GM23338 (cell line): ENCODE data around the gene CNPPD1. TPM values are rescaled to one million over a fixed set of nuclear protein-coding genes. Genes with fewer than 3 reads are reported as not detected.

ENCODE experiments used
- ATAC-seq: fragments of 200-7000 bp; cut with Tn5 transposase; 3 replicates; pipeline ENCODE4 v1.9.1; 2020
- DNase-seq: peaks from one replicate; pipeline ENCODE4 v3.0.0-alpha.2; 2015; ENCODE audit warnings: low spot score
- H2AFZ ChIP-seq: fragments of 200-600 bp; sonication (generic); 2 replicates; pipeline ENCODE4 v1.8.0; 2016; ENCODE audit warnings: antibody characterized with exemption, mild to moderate bottlenecking, moderate library complexity
- H3F3A ChIP-seq: fragments of 200-600 bp; sonication (generic); replicated peaks from 2 replicates; pipeline ENCODE4 v1.8.0; 2017; ENCODE audit warnings: antibody characterized with exemption, mixed run types, low read depth
- H3K27ac ChIP-seq: fragments of 200-600 bp; sonication (generic); 2 replicates; pipeline ENCODE4 v1.6.1; 2016; ENCODE audit warnings: low read depth
- H3K27me3 ChIP-seq: fragments of 200-600 bp; sonication (generic); 2 replicates; pipeline ENCODE4 v1.8.0; 2016; ENCODE audit warnings: mild to moderate bottlenecking, mixed run types, moderate library complexity; ENCODE audit not compliant: insufficient read depth
- H3K36me3 ChIP-seq: fragments of 200-600 bp; sonication (generic); 2 replicates; pipeline ENCODE4 v1.8.0; 2016; ENCODE audit warnings: mild to moderate bottlenecking; ENCODE audit not compliant: insufficient read depth
- H3K4me1 ChIP-seq: fragments of 200-600 bp; sonication (generic); 2 replicates; pipeline ENCODE4 v1.8.0; 2016; ENCODE audit warnings: mild to moderate bottlenecking, moderate library complexity; ENCODE audit not compliant: insufficient read depth
- H3K4me2 ChIP-seq: fragments of 200-600 bp; sonication (generic); 2 replicates; pipeline ENCODE4 v1.7.1; 2017; ENCODE audit warnings: mixed run types
- H3K4me3 ChIP-seq: fragments of 200-600 bp; sonication (generic); 2 replicates; pipeline ENCODE4 v1.6.1; 2016; ENCODE audit warnings: mixed run types
- H3K79me2 ChIP-seq: fragments of 200-600 bp; sonication (generic); replicated peaks from 2 replicates; pipeline ENCODE4 v1.8.0; 2017; ENCODE audit warnings: mild to moderate bottlenecking; ENCODE audit not compliant: insufficient read depth
- H3K9me2 ChIP-seq: fragments of 200-600 bp; sonication (generic); 2 replicates; pipeline ENCODE4 v1.8.0; 2017; ENCODE audit not compliant: insufficient read depth
- H4K20me1 ChIP-seq: fragments of 200-600 bp; sonication (generic); replicated peaks from 2 replicates; pipeline ENCODE4 v1.8.0; 2017; ENCODE audit warnings: mild to moderate bottlenecking; ENCODE audit not compliant: insufficient read depth
- H3K27ac Mint-ChIP-seq: 2 replicates; pipeline ENCODE4 v1.8.0; 2020; ENCODE audit warnings: inconsistent platforms, mild to moderate bottlenecking, moderate library complexity, mixed read lengths
- H3K27me3 Mint-ChIP-seq: 3 replicates; pipeline ENCODE4 v1.8.0; 2022; ENCODE audit warnings: low read depth, mild to moderate bottlenecking, moderate library complexity, mixed read lengths, inconsistent platforms; ENCODE audit not compliant: insufficient read depth, poor library complexity
- H3K36me3 Mint-ChIP-seq: 3 replicates; pipeline ENCODE4 v1.8.0; 2021; ENCODE audit warnings: low read depth, mild to moderate bottlenecking, inconsistent platforms, moderate library complexity, mixed read lengths
- H3K4me1 Mint-ChIP-seq: 3 replicates; pipeline ENCODE4 v1.8.0; 2020; ENCODE audit warnings: mild to moderate bottlenecking, inconsistent platforms, mixed read lengths
- H3K4me3 Mint-ChIP-seq: 3 replicates; pipeline ENCODE4 v1.8.0; 2021; ENCODE audit warnings: moderate library complexity, mild to moderate bottlenecking, inconsistent platforms, mixed read lengths
- H3K9me3 Mint-ChIP-seq: 3 replicates; pipeline ENCODE4 v1.8.0; 2020; ENCODE audit warnings: moderate library complexity, mild to moderate bottlenecking, inconsistent platforms, mixed read lengths
- CREB1 ChIP-seq: fragments of 250-450 bp; sonication (Bioruptor Pico); IDR thresholded peaks from 2 replicates; pipeline ENCODE4 v1.5.0; 2020; ENCODE audit warnings: low read depth, mild to moderate bottlenecking, moderate library complexity
- EZH2phosphoT487 ChIP-seq: fragments of 200-600 bp; sonication (generic); IDR thresholded peaks from one replicate; pipeline ENCODE4 v1.8.1; 2018; ENCODE audit warnings: antibody characterized with exemption; ENCODE audit not compliant: unreplicated experiment
- JUNB ChIP-seq: IDR thresholded peaks from one replicate; pipeline ENCODE4 v1.6.1; 2016; ENCODE audit warnings: antibody characterized with exemption; ENCODE audit not compliant: unreplicated experiment
- NANOG ChIP-seq: IDR thresholded peaks from 2 replicates; pipeline ENCODE4 v1.6.1; 2016; ENCODE audit warnings: antibody characterized with exemption, borderline replicate concordance
- ZNF114 ChIP-seq: fragments of 250-450 bp; sonication (Bioruptor Pico); IDR thresholded peaks from 2 replicates; pipeline ENCODE4 v1.5.0; 2020; ENCODE audit warnings: mild to moderate bottlenecking, moderate library complexity
- ZNF462 ChIP-seq: fragments of 250-450 bp; sonication (Bioruptor Pico); IDR thresholded peaks from 2 replicates; pipeline ENCODE4 v1.5.0; 2020; ENCODE audit warnings: mild to moderate bottlenecking, moderate library complexity
- polyA plus RNA-seq: library from polyadenylated mRNA; unstranded; fragments of >200 nt; fragmentation: Nextera tagmentation; extraction: Ambion mirVana; gene quantifications from 2 replicates; pipeline ENCODE4 v1.2.1, GENCODE V29; 2016
- total RNA-seq: library from RNA; depleted of rRNA; stranded (reverse); fragments of >200 nt; shearing (Covaris generic); gene quantifications from 2 replicates; pipeline ENCODE4 v1.2.3, GENCODE V29; 2014
- TF ChIP-seq, protein P1 (sequence below), 2 experiments: fragments of 200-600 bp in 1 of 2; sonication (generic) in 1 of 2; conservative IDR thresholded peaks; 2 replicates each; pipeline versions ENCODE4 v1.5.1 to v1.6.1; 2016 to 2017; ENCODE audit warnings: antibody characterized with exemption in 2 of 2, low read depth in 2 of 2, mild to moderate bottlenecking in 2 of 2, moderate library complexity in 1 of 2

Gene CNPPD1
- total and polyA plus RNA-seq, 2 experiments from 2014 or later: 18.0 to 18.2 TPM

DNA sequence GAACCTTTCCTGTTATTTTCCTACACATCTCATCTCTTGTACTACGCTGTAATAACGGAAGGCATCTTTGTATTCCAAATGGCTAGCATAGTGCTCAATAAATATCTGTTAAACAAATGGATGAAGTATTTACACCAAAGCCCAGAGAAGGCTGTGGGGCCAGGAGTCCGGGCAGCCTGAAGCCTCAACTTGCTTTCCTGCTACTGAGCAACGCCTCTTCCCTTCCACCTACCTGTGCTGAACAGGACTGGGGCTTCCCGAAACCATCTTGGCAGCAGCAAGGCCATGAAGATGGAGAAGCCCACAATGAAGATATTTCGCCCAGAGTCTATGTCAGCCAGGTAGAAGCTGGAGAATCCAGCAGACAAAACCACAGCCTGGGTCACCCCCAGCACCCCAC lies 13.6 kb downstream of the CNPPD1 start:
- Histone ChIP-seq H3K79me2 (peaks cover 7% of the 10 kb centered on the region; the same call in 1 of the 2 replicates), H3K4me1 (peaks cover 4% of the 10 kb centered on the region; the same call in 1 of the 2 replicates), H2AFZ (no peak overlapping the region), H3K36me3 (no peaks in the 10 kb centered on the region), H4K20me1 (no peaks in the 10 kb centered on the region; the same call in 1 of the 2 replicates), H3K27me3 (no peaks in the 10 kb centered on the region), H3K9me2 (no peaks in the 10 kb centered on the region), H3K4me2 (no peak overlapping the region), H3K4me3 (no peak overlapping the region), H3K27ac (no peak overlapping the region), H3F3A (0 out of 2 replicates have a peak, but pooled peaks cover 3% of the 10 kb centered on the region)
- TF ChIP-seq, protein P1, sequence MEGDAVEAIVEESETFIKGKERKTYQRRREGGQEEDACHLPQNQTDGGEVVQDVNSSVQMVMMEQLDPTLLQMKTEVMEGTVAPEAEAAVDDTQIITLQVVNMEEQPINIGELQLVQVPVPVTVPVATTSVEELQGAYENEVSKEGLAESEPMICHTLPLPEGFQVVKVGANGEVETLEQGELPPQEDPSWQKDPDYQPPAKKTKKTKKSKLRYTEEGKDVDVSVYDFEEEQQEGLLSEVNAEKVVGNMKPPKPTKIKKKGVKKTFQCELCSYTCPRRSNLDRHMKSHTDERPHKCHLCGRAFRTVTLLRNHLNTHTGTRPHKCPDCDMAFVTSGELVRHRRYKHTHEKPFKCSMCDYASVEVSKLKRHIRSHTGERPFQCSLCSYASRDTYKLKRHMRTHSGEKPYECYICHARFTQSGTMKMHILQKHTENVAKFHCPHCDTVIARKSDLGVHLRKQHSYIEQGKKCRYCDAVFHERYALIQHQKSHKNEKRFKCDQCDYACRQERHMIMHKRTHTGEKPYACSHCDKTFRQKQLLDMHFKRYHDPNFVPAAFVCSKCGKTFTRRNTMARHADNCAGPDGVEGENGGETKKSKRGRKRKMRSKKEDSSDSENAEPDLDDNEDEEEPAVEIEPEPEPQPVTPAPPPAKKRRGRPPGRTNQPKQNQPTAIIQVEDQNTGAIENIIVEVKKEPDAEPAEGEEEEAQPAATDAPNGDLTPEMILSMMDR (conservative IDR thresholded peaks at IDR 0.05; ENCODE audit: low read depth in 2 of 2): no peak
- TF ChIP-seq CREB1 (CRISPR knock-in tag): no peak
- no peak for TF ChIP-seq EZH2phosphoT487
- no peak for TF ChIP-seq JUNB
- TF ChIP-seq ZNF114 (CRISPR knock-in tag): no peak
- no peak for TF ChIP-seq NANOG
- no peak for TF ChIP-seq ZNF462 (CRISPR knock-in tag)
- H3K4me3 Mint-ChIP-seq: no peak overlapping the region
- H3K4me1 Mint-ChIP-seq: peaks cover 16% of the 10 kb centered on the region
- H3K27ac Mint-ChIP-seq: no peak overlapping the region
- no peak for DNase-seq
- no peak for ATAC-seq
- peaks cover 19% of the 10 kb centered on the region for H3K27me3 Mint-ChIP-seq
- no peaks in the 10 kb centered on the region; the same call in 2 of the 3 replicates for H3K36me3 Mint-ChIP-seq
- no peaks in the 10 kb centered on the region for H3K9me3 Mint-ChIP-seq
